Ovary (tissue), 9 donors: ENCODE results near the gene TAPT1. TPM values are rescaled to one million over a fixed set of nuclear protein-coding genes. Genes with fewer than 3 reads are reported as not detected.

Source experiments
- DNase-seq, 5 donors: peaks; one replicate each; pipeline ENCODE4 v3.0.0-alpha.2; 2019 to 2020
- H3K27ac ChIP-seq, 2 donors: fragments of 200-600 bp; one replicate each; pipeline versions ENCODE4 v1.5.1 to v1.8.0; 2019 to 2022
- H3K27me3 ChIP-seq: fragments of 200-600 bp; one replicate; pipeline ENCODE4 v1.8.0; 2022
- H3K36me3 ChIP-seq: fragments of 200-600 bp; sonication (generic); one replicate; pipeline ENCODE4 v1.5.1; 2019
- H3K4me1 ChIP-seq: one replicate; pipeline ENCODE4 v1.8.1; 2013; ENCODE audit warnings: mild to moderate bottlenecking, moderate library complexity; ENCODE audit not compliant: insufficient read depth
- H3K4me3 ChIP-seq: fragments of 200-600 bp; sonication (generic); one replicate; pipeline ENCODE4 v1.5.1; 2017
- H3K9me3 ChIP-seq, 2 donors: fragments of 200-600 bp in 1 of 2; sonication (generic) in 1 of 2; one replicate each; pipeline versions ENCODE4 v1.5.1 to v1.8.1; 2013 to 2019; ENCODE audit warnings: mild to moderate bottlenecking in 1 of 2, moderate library complexity in 1 of 2
- EP300 ChIP-seq: sonication (generic); formaldehyde crosslinking; IDR thresholded peaks from one replicate; pipeline ENCODE4 v1.6.1; 2017; ENCODE audit warnings: antibody characterized with exemption
- POLR2A ChIP-seq: fragments of 450-650 bp; IDR thresholded peaks from one replicate; pipeline ENCODE4 v1.6.1; 2017; ENCODE audit warnings: antibody characterized with exemption, mild to moderate bottlenecking, moderate library complexity
- WGBS, 3 donors: extraction: QIAGEN DNeasy Blood & Tissue Kit in 1 of 3; methylation state at CpG; one replicate each; pipeline versions ENCODE4 v1.1.5 to v1.1.7; 2013 to 2017; 5-methylcytosine and 5-hydroxymethylcytosine counted together
- intact Hi-C, 4 donors: fragments of 100-400 bp; cut with DNase I; formaldehyde crosslinking; loops; one replicate each; pipeline versions ENCODE4 v1.11.0 to v1.15.1; 2022 to 2023
- polyA plus RNA-seq, 2 donors: library from polyadenylated mRNA; stranded (reverse); fragments of 200-250 nt in 1 of 2; fragments of 350-450 nt in 1 of 2; fragmentation: Illumina TruSeq in 1 of 2; extraction: RNeasy Lipid Tissue Mini Kit (QIAGEN cat#74804) in 1 of 2; gene quantifications; one replicate each; pipeline ENCODE4 v1.2.3, GENCODE V29; 2013 to 2014
- total RNA-seq, 7 donors: library from RNA; depleted of rRNA in 2 of 7; stranded (reverse); fragments of >200 nt in 2 of 7; fragmentation: NEBNext Ultra II Directional in 3 of 7; extraction: Animal tissue kit (Norgen Biotek cat#: 25700) in 3 of 7; gene quantifications; one replicate each; pipeline versions ENCODE4 v1.1.0 to v1.2.4, GENCODE V29; 2016 to 2023
- TF ChIP-seq, protein P1 (sequence below), 3 donors: fragments of 450-650 bp in 2 of 3; fragments of 200-600 bp in 1 of 3; IDR thresholded peaks; one replicate each; pipeline versions ENCODE4 v1.5.1 to v1.8.0; 2016 to 2022; ENCODE audit warnings: antibody characterized with exemption in 3 of 3, mild to moderate bottlenecking in 1 of 3
- donor health status: DM: no; HTN: no; CAD: no; lungs with moderate emphysema.
- donor health status: DM: no; HTN: no; CAD: no.
- donor health status: Bipolar disorder and iron deficiency.
- donor health status: DM: yes; HTN: yes; CAD: no.
- donor health status: DM: no; HTN: no; CAD: no.
- donor health status: DM: yes; HTN: yes; CAD: no.

TAPT1 gene
- total and polyA plus RNA-seq, 9 donors = 18.3 to 36.7 (median 27.2) TPM

DNA sequence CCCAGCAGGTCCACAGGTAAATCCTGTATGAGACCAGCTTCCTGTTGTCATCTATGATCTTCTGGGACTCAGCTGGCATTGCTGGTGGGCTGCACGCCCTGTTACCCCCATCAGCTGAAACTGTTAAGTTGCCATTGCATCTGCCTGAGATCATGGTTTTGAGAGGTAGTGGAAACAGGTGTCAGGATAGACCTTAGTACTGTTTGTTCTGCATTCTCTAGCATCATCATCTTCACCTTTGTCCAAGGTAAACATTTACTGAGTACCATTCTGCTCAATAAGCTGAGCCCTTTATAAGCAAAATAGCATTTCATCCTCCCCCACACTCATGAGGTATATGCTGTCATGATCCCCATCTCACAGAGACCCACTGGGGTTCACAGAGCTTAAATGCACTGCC lies 99.6 kb downstream of the TAPT1 start:
- no peaks in the 10 kb centered on the region for H3K36me3 ChIP-seq
- no peaks in the 10 kb centered on the region for H3K9me3 ChIP-seq
- no peak overlapping the region for H3K4me3 ChIP-seq
- no peak for TF ChIP-seq POLR2A
- TF ChIP-seq EP300 = no peak
- TF ChIP-seq, protein P1, sequence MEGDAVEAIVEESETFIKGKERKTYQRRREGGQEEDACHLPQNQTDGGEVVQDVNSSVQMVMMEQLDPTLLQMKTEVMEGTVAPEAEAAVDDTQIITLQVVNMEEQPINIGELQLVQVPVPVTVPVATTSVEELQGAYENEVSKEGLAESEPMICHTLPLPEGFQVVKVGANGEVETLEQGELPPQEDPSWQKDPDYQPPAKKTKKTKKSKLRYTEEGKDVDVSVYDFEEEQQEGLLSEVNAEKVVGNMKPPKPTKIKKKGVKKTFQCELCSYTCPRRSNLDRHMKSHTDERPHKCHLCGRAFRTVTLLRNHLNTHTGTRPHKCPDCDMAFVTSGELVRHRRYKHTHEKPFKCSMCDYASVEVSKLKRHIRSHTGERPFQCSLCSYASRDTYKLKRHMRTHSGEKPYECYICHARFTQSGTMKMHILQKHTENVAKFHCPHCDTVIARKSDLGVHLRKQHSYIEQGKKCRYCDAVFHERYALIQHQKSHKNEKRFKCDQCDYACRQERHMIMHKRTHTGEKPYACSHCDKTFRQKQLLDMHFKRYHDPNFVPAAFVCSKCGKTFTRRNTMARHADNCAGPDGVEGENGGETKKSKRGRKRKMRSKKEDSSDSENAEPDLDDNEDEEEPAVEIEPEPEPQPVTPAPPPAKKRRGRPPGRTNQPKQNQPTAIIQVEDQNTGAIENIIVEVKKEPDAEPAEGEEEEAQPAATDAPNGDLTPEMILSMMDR (IDR thresholded peaks at IDR 0.05) = no peak
- WGBS, 3 donors = 92 to 100% (median 97%) methylated on average over 1 of the region's 1 CpG
- H3K4me1 ChIP-seq = no peaks in the 10 kb centered on the region
- intact Hi-C loops = no loop called here
- no peak overlapping the region for H3K27ac ChIP-seq
- no peak for DNase-seq
- H3K27me3 ChIP-seq = no peaks in the 10 kb centered on the region

DNA sequence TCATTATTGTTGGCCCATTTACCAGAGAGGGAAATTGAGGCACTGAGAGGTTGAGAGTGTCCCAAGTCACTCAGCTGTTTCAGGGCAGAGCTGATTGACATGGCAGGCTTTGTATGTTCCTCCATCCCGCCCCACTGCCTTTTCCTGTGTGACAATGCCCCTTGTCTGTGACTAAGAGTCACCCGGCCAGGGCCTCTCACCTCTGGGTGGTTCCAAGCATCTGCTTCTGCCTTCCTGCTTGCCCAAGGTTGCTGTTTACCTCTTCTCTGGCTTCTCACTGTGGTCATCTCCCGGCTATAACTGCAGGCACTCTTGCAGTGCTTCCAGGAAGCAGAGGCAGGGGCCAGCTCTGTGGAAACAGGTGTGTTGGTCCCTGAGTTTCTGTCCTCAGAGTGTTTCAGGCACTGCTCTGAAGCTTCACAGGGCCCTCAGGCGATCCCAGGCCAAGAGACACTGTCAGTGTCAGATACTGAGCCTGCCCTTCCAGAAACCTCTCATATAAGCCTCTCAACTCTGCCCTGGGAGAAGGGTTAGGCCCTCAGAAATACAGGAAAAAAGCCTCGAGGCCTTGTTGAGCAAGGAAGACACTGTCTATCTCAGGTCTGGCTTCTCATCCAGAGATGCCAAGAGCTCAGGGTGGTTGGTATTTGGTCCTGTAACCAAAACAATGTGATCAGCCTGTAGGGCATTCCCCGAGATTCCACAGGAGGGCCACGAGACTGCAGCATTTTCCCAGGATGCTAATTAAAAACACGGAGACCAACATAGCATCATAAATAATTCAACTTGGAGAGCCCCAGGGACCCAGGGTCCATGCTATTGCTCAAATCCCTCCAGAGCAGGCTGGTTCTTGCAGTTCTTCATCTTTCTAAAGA lies 100.5 kb downstream of the TAPT1 start:
- H3K9me3 ChIP-seq = no peaks in the 10 kb centered on the region
- no peak overlapping the region for H3K27ac ChIP-seq
- H3K4me3 ChIP-seq = no peak overlapping the region
- TF ChIP-seq EP300 (no peak), POLR2A (no peak)
- TF ChIP-seq, protein P1 (IDR thresholded peaks at IDR 0.05) = no peak
- intact Hi-C loops = no loop called here
- no peak for DNase-seq
- WGBS, 3 donors = 73 to 78% (median 76%) methylated on average over 8 of the region's 8 CpGs
- no peaks in the 10 kb centered on the region for H3K36me3 ChIP-seq
- no peaks in the 10 kb centered on the region for H3K27me3 ChIP-seq
- no peaks in the 10 kb centered on the region for H3K4me1 ChIP-seq

GRCh38 chr4:16124232-16124631 lies 102.0 kb downstream of the TAPT1 start:
- Histone ChIP-seq H3K4me3 (no peak overlapping the region), H3K27ac (no peak overlapping the region), H3K36me3 (no peaks in the 10 kb centered on the region), H3K27me3 (no peaks in the 10 kb centered on the region), H3K4me1 (no peaks in the 10 kb centered on the region), H3K9me3 (no peaks in the 10 kb centered on the region)
- intact Hi-C loops = no loop called here
- TF ChIP-seq, protein P1 (IDR thresholded peaks at IDR 0.05) = no peak
- TF ChIP-seq EP300 (no peak), POLR2A (no peak)
- WGBS, 3 donors = 37 to 43% (median 42%) methylated on average over 4 of the region's 4 CpGs
- DNase-seq = no peak

GRCh38 chr4:16123356-16124084 lies 102.8 kb downstream of the TAPT1 start:
- intact Hi-C loops = no loop called here
- no peak for TF ChIP-seq POLR2A
- TF ChIP-seq, protein P1 (IDR thresholded peaks at IDR 0.05) = no peak
- TF ChIP-seq EP300 = no peak
- no peak for DNase-seq
- 74 to 81% (median 77%) methylated on average over 7 of the region's 7 CpGs for WGBS, 3 donors
- H3K9me3 ChIP-seq = no peaks in the 10 kb centered on the region
- no peaks in the 10 kb centered on the region for H3K27me3 ChIP-seq
- no peaks in the 10 kb centered on the region for H3K36me3 ChIP-seq
- no peak overlapping the region for H3K27ac ChIP-seq
- H3K4me3 ChIP-seq = no peak overlapping the region
- no peaks in the 10 kb centered on the region for H3K4me1 ChIP-seq
